MCF 10A (cell line): ENCODE data around the gene TPRG1. TPM values are rescaled to one million over a fixed set of nuclear protein-coding genes. Genes with fewer than 3 reads are reported as not detected.

Experiments used
- BruUV-seq: library from RNA; stranded (reverse); fragments of 400-500 nt; replicated peaks from 2 replicates; lab custom pipeline; 2021; lab: Mats Ljungman, UMichigan
- CTCF ChIA-PET: fragments of 300-600 bp; sonication (Branson Sonifier 250); formaldehyde crosslinking; extraction: SDS; loops from one replicate; lab custom pipeline; 2021; ENCODE audit warnings: antibody characterized with exemption, inconsistent platforms; lab: Yijun Ruan, JAX
- POLR2A ChIA-PET: fragments of 300-600, 350-650 bp; sonication (Branson Sonifier 250); formaldehyde crosslinking; extraction: SDS; loops from one replicate; lab custom pipeline; 2020; ENCODE audit warnings: antibody characterized with exemption, inconsistent platforms; lab: Yijun Ruan, JAX
- DNase-seq: peaks from one replicate; pipeline ENCODE4 v3.0.0-alpha.2; 2018; ENCODE audit not compliant: unreplicated experiment
- H3K27ac Mint-ChIP-seq: one replicate; pipeline ENCODE4 v1.8.0; 2022; ENCODE audit warnings: mild to moderate bottlenecking, low read depth, mixed read lengths; ENCODE audit not compliant: unreplicated experiment
- H3K27me3 Mint-ChIP-seq: one replicate; pipeline ENCODE4 v1.8.0; 2022; ENCODE audit warnings: mixed read lengths; ENCODE audit not compliant: insufficient read depth, unreplicated experiment
- H3K36me3 Mint-ChIP-seq: one replicate; pipeline ENCODE4 v1.8.0; 2022; ENCODE audit warnings: mild to moderate bottlenecking, moderate library complexity, mixed read lengths; ENCODE audit not compliant: insufficient read depth, unreplicated experiment
- H3K4me1 Mint-ChIP-seq: one replicate; pipeline ENCODE4 v1.8.0; 2022; ENCODE audit warnings: mixed read lengths; ENCODE audit not compliant: insufficient read depth, unreplicated experiment
- H3K4me3 Mint-ChIP-seq: one replicate; pipeline ENCODE4 v1.8.0; 2022; ENCODE audit warnings: mild to moderate bottlenecking, moderate library complexity, mixed read lengths; ENCODE audit not compliant: unreplicated experiment
- H3K9me3 Mint-ChIP-seq: one replicate; pipeline ENCODE4 v1.8.0; 2022; ENCODE audit warnings: mixed read lengths; ENCODE audit not compliant: unreplicated experiment
- CTCF ChIP-seq: fragments of 200-600 bp; IDR thresholded peaks from one replicate; pipeline ENCODE4 v1.8.0; 2022; ENCODE audit warnings: antibody characterized with exemption, mild to moderate bottlenecking; ENCODE audit not compliant: unreplicated experiment
- intact Hi-C: fragments of 100-400 bp; cut with micrococcal nuclease; formaldehyde crosslinking; loops from 2 replicates; pipeline ENCODE4 v1.14.1; 2022
- total RNA-seq: library from RNA; stranded (reverse); gene quantifications from 2 replicates; pipeline ENCODE4 v1.2.3, GENCODE V29; 2022

The TPRG1 gene
- total RNA-seq, 1 experiment from 2014 or later = 2.0 TPM

- no peaks in the 10 kb centered on the region for H3K9me3 Mint-ChIP-seq
- TF ChIP-seq CTCF = no peak
- H3K36me3 Mint-ChIP-seq = no peaks in the 10 kb centered on the region
- POLR2A ChIA-PET = interaction anchor here (1.2 to 2.7 kb wide), 2 partner anchors 12 to 16 kb away, joined by 3 to 13 read pairs; no protein-coding TSS in a partner anchor
- H3K27me3 Mint-ChIP-seq = no peaks in the 10 kb centered on the region
- no peak overlapping the region for H3K27ac Mint-ChIP-seq
- peaks cover 24% of the 10 kb centered on the region for H3K4me1 Mint-ChIP-seq
- DNase-seq = no peak
- CTCF ChIA-PET = no interaction called here
- no peak overlapping the region for H3K4me3 Mint-ChIP-seq
- intact Hi-C loops = no loop called here
- BruUV-seq = no TSS peak
These were observed 117.5 kb downstream of the TPRG1 start for GRCh38 chr3:189289251-189289650.

GRCh38 chr3:189292667-189293484 lies 121.1 kb downstream of the TPRG1 start:
- peak overlapping the region; percentile 88 for H3K27ac Mint-ChIP-seq
- BruUV-seq = no TSS peak

GRCh38 chr3:189294649-189295048 lies 122.9 kb downstream of the TPRG1 start:
- ChIA-PET POLR2A (interaction anchor here (1.5 to 17.4 kb wide), 3 partner anchors 10 to 22 kb away, joined by 4 to 495 read pairs (median 5); no protein-coding TSS in a partner anchor), CTCF (interaction anchor here (0.7 to 1.1 kb wide), 3 partner anchors 17 to 660 kb away, joined by 3 read pairs; no protein-coding TSS in a partner anchor)
- Mint-ChIP-seq H3K36me3 (no peaks in the 10 kb centered on the region), H3K27me3 (no peaks in the 10 kb centered on the region), H3K9me3 (no peaks in the 10 kb centered on the region), H3K4me3 (no peak overlapping the region), H3K27ac (no peak overlapping the region), H3K4me1 (peaks cover 51% of the 10 kb centered on the region)
- no peak for TF ChIP-seq CTCF
- no peak for DNase-seq
- BruUV-seq = no TSS peak
- intact Hi-C loops = no loop called here

More at GRCh38 chr3:189292667-189293484, 121.1 kb downstream of the TPRG1 start:
- Mint-ChIP-seq H3K9me3 (no peaks in the 10 kb centered on the region), H3K27me3 (no peaks in the 10 kb centered on the region), H3K36me3 (no peaks in the 10 kb centered on the region), H3K4me3 (no peak overlapping the region), H3K4me1 (peaks cover 37% of the 10 kb centered on the region)
- DNase-seq = peak; percentile 88
- intact Hi-C loops = no loop called here
- CTCF ChIA-PET = interaction anchor here (1.1 kb wide), 1 partner anchor 20 kb away, joined by 3 read pairs; no protein-coding TSS in a partner anchor
- no peak for TF ChIP-seq CTCF
- POLR2A ChIA-PET = interaction anchor here (0.6 to 3.4 kb wide), 8 partner anchors 10 to 644 kb away, joined by 3 to 20 read pairs (median 8); no protein-coding TSS in a partner anchor

GRCh38 chr3:189295089-189295488 lies 123.3 kb downstream of the TPRG1 start:
- no TSS peak for BruUV-seq
- Mint-ChIP-seq H3K27me3 (no peaks in the 10 kb centered on the region), H3K9me3 (no peaks in the 10 kb centered on the region), H3K4me1 (peaks cover 51% of the 10 kb centered on the region), H3K4me3 (no peak overlapping the region), H3K36me3 (no peaks in the 10 kb centered on the region), H3K27ac (no peak overlapping the region)
- CTCF ChIA-PET = interaction anchor here (0.7 to 1.1 kb wide), 3 partner anchors 18 to 722 kb away, joined by 3 read pairs; no protein-coding TSS in a partner anchor
- POLR2A ChIA-PET = interaction anchor here (1.7 to 17.4 kb wide), 2 partner anchors 9 to 22 kb away, joined by 5 to 495 read pairs; no protein-coding TSS in a partner anchor
- DNase-seq = no peak
- no peak for TF ChIP-seq CTCF
- intact Hi-C loops = no loop called here
